ACC112 (cell line): Measurements from ENCODE around the gene HDHD2.

Experiments
- H2AFZ ChIP-seq: fragments of 200-600 bp; sonication (generic); one replicate; pipeline ENCODE4 v1.6.0; 2017; ENCODE audit warnings: antibody characterized with exemption, low read length; ENCODE audit not compliant: unreplicated experiment
- H3K27ac ChIP-seq: fragments of 200-600 bp; sonication (generic); 2 replicates; pipeline ENCODE4 v1.5.1; 2014; ENCODE audit warnings: low read depth, mild to moderate bottlenecking, antibody characterized with exemption, low read length, moderate library complexity
- H3K27me3 ChIP-seq: fragments of 200-600 bp; sonication (generic); 2 replicates; pipeline ENCODE4 v1.6.1; 2014; ENCODE audit warnings: mild to moderate bottlenecking, antibody characterized with exemption, low read length, moderate library complexity, mixed read lengths; ENCODE audit not compliant: insufficient read depth
- H3K36me3 ChIP-seq: fragments of 200-600 bp; sonication (generic); 2 replicates; pipeline ENCODE4 v1.6.1; 2016; ENCODE audit warnings: mild to moderate bottlenecking, antibody characterized with exemption, low read length, moderate library complexity, mixed read lengths; ENCODE audit not compliant: insufficient read depth
- H3K4me1 ChIP-seq: fragments of 200-600 bp; sonication (generic); one replicate; pipeline ENCODE4 v1.6.1; 2016; ENCODE audit warnings: low read length, mixed read lengths; ENCODE audit not compliant: insufficient read depth, unreplicated experiment, control insufficient read depth
- H3K4me3 ChIP-seq: fragments of 200-600 bp; sonication (generic); 2 replicates; pipeline ENCODE4 v1.5.1; 2014; ENCODE audit warnings: mild to moderate bottlenecking, low read depth, low read length
- H3K79me2 ChIP-seq: fragments of 200-600 bp; sonication (generic); one replicate; pipeline ENCODE4 v1.6.0; 2016; ENCODE audit warnings: low read length; ENCODE audit not compliant: control insufficient read depth, unreplicated experiment, insufficient read depth

Gene HDHD2

GRCh38 chr18:47110492-47111274, 39.6 kb downstream of the HDHD2 start:
- peaks cover 4% of the 10 kb centered on the region; the same call in 1 of the 2 replicates for H3K36me3 ChIP-seq
- no peak overlapping the region for H2AFZ ChIP-seq

GRCh38 chr18:47109720-47110119, 40.6 kb downstream of the HDHD2 start:
- Histone ChIP-seq H3K4me1 (no peaks in the 10 kb centered on the region), H3K79me2 (no peaks in the 10 kb centered on the region), H3K27ac (no peak overlapping the region), H2AFZ (no peak overlapping the region), H3K27me3 (no peaks in the 10 kb centered on the region), H3K4me3 (no peak overlapping the region), H3K36me3 (0 out of 2 replicates have a peak, but pooled peaks cover 4% of the 10 kb centered on the region)

More at GRCh38 chr18:47110492-47111274, 39.6 kb downstream of the HDHD2 start:
- no peaks in the 10 kb centered on the region for H3K4me1 ChIP-seq
- no peaks in the 10 kb centered on the region for H3K27me3 ChIP-seq
- no peak overlapping the region for H3K27ac ChIP-seq
- no peak overlapping the region for H3K4me3 ChIP-seq
- no peaks in the 10 kb centered on the region for H3K79me2 ChIP-seq

GRCh38 chr18:47108998-47109405, 41.3 kb downstream of the HDHD2 start:
- Histone ChIP-seq H3K36me3 (0 out of 2 replicates have a peak, but pooled peaks cover 4% of the 10 kb centered on the region), H3K27me3 (no peaks in the 10 kb centered on the region), H3K4me3 (no peak overlapping the region), H3K27ac (no peak overlapping the region), H3K4me1 (no peaks in the 10 kb centered on the region), H2AFZ (no peak overlapping the region), H3K79me2 (no peaks in the 10 kb centered on the region)

- Histone ChIP-seq H3K4me1 (no peaks in the 10 kb centered on the region), H3K27me3 (no peaks in the 10 kb centered on the region), H3K36me3 (0 out of 2 replicates have a peak, but pooled peaks cover 4% of the 10 kb centered on the region), H3K27ac (no peak overlapping the region), H3K4me3 (no peak overlapping the region), H3K79me2 (no peaks in the 10 kb centered on the region), H2AFZ (no peak overlapping the region)
These were observed 41.9 kb downstream of the HDHD2 start for GRCh38 chr18:47108373-47108772.

GRCh38 chr18:47100212-47100831, 50.0 kb downstream of the HDHD2 start:
- no peaks in the 10 kb centered on the region for H3K79me2 ChIP-seq
- H3K36me3 ChIP-seq = no peaks in the 10 kb centered on the region
- H3K4me1 ChIP-seq = no peaks in the 10 kb centered on the region
- no peak overlapping the region for H3K27ac ChIP-seq
- no peaks in the 10 kb centered on the region for H3K27me3 ChIP-seq
- H3K4me3 ChIP-seq = no peak overlapping the region
- no peak overlapping the region for H2AFZ ChIP-seq

GRCh38 chr18:47095810-47096209, 54.5 kb downstream of the HDHD2 start:
- H2AFZ ChIP-seq = no peak overlapping the region
- H3K4me1 ChIP-seq = no peaks in the 10 kb centered on the region
- H3K36me3 ChIP-seq = no peaks in the 10 kb centered on the region
- no peaks in the 10 kb centered on the region for H3K27me3 ChIP-seq
- H3K79me2 ChIP-seq = no peaks in the 10 kb centered on the region
- no peak overlapping the region for H3K27ac ChIP-seq
- no peak overlapping the region for H3K4me3 ChIP-seq

- Histone ChIP-seq H3K36me3 (no peaks in the 10 kb centered on the region), H3K27ac (no peak overlapping the region), H2AFZ (no peak overlapping the region), H3K4me3 (no peak overlapping the region), H3K4me1 (no peaks in the 10 kb centered on the region), H3K79me2 (no peaks in the 10 kb centered on the region), H3K27me3 (no peaks in the 10 kb centered on the region)
These were observed 62.6 kb downstream of the HDHD2 start for GRCh38 chr18:47087676-47088075.

- Histone ChIP-seq H3K4me3 (no peak overlapping the region), H3K27me3 (no peaks in the 10 kb centered on the region), H3K36me3 (no peaks in the 10 kb centered on the region), H3K79me2 (no peaks in the 10 kb centered on the region), H2AFZ (no peak overlapping the region), H3K4me1 (peaks cover 8% of the 10 kb centered on the region), H3K27ac (no peak overlapping the region)
These were observed 68.7 kb downstream of the HDHD2 start for GRCh38 chr18:47081578-47081977.

GRCh38 chr18:47080872-47081271, 69.4 kb downstream of the HDHD2 start:
- Histone ChIP-seq H3K27ac (no peak overlapping the region), H3K27me3 (no peaks in the 10 kb centered on the region), H3K4me3 (no peak overlapping the region), H3K79me2 (no peaks in the 10 kb centered on the region), H2AFZ (no peak overlapping the region), H3K4me1 (peaks cover 8% of the 10 kb centered on the region), H3K36me3 (no peaks in the 10 kb centered on the region)

GRCh38 chr18:47077111-47077510, 73.2 kb downstream of the HDHD2 start:
- no peak overlapping the region for H3K4me3 ChIP-seq
- no peaks in the 10 kb centered on the region for H3K27me3 ChIP-seq
- no peaks in the 10 kb centered on the region for H3K36me3 ChIP-seq
- no peak overlapping the region for H3K27ac ChIP-seq
- no peaks in the 10 kb centered on the region for H3K79me2 ChIP-seq
- H2AFZ ChIP-seq = no peak overlapping the region
- H3K4me1 ChIP-seq = peaks cover 15% of the 10 kb centered on the region
